ENCODE data around the gene BAIAP2L2. TPM values are rescaled to one million over a fixed set of nuclear protein-coding genes. Genes with fewer than 3 reads are reported as not detected.

BAIAP2L2 gene
- polyA plus RNA-seq, 1 donor from 2014 or later, result 2.3 TPM

DNA sequence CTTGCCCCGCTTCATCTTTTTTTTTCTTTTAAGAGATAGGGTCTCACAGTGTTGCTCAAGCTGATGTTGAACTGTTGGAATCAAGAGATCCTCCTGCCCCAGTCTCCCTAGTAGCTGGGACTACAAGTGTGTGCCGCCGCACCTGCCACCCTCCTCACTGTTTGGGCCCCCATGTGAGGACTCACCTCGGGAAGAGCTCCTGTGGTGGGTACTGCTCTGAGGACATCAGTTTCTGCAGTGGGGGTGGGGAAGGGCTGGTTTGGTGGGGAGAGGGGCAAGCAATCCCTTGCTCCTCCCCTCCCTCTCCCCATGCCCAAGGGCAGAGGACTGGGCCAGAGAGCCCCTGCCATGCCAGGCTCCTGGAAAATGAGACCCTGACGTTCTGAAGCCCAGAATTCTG is 25.0 kb downstream of the BAIAP2L2 start:
- Histone ChIP-seq H3K9me3 (ENCODE audit: low read length) (no peaks in the 10 kb centered on the region), H3K4me2 (ENCODE audit: low read length) (no peak overlapping the region), H3K27me3 (ENCODE audit: insufficient read depth, low read depth, low read length) (peaks cover 14% of the 10 kb centered on the region), H3K9ac (ENCODE audit: low read length) (no peak overlapping the region), H3K27ac (ENCODE audit: low read length) (no peak overlapping the region), H2AFZ (ENCODE audit: low read depth, low read length) (no peak overlapping the region), H3K9me2 (ENCODE audit: insufficient read depth, low read length) (no peaks in the 10 kb centered on the region), H3K36me3 (ENCODE audit: insufficient read depth, low read length) (no peaks in the 10 kb centered on the region), H3K79me2 (replicated peaks; ENCODE audit: insufficient read depth, low read length) (no peaks in the 10 kb centered on the region), H4K20me1 (ENCODE audit: insufficient read depth) (no peaks in the 10 kb centered on the region), H3F3A (ENCODE audit: insufficient read depth, low read length, poor library complexity, severe bottlenecking) (no peaks in the 10 kb centered on the region), H3K4me3 (ENCODE audit: low read length) (no peak overlapping the region)
- TF ChIP-seq EP300 (conservative IDR thresholded peaks at IDR 0.05; ENCODE audit: poor library complexity, severe bottlenecking), result no peak
- TF ChIP-seq, protein P1, sequence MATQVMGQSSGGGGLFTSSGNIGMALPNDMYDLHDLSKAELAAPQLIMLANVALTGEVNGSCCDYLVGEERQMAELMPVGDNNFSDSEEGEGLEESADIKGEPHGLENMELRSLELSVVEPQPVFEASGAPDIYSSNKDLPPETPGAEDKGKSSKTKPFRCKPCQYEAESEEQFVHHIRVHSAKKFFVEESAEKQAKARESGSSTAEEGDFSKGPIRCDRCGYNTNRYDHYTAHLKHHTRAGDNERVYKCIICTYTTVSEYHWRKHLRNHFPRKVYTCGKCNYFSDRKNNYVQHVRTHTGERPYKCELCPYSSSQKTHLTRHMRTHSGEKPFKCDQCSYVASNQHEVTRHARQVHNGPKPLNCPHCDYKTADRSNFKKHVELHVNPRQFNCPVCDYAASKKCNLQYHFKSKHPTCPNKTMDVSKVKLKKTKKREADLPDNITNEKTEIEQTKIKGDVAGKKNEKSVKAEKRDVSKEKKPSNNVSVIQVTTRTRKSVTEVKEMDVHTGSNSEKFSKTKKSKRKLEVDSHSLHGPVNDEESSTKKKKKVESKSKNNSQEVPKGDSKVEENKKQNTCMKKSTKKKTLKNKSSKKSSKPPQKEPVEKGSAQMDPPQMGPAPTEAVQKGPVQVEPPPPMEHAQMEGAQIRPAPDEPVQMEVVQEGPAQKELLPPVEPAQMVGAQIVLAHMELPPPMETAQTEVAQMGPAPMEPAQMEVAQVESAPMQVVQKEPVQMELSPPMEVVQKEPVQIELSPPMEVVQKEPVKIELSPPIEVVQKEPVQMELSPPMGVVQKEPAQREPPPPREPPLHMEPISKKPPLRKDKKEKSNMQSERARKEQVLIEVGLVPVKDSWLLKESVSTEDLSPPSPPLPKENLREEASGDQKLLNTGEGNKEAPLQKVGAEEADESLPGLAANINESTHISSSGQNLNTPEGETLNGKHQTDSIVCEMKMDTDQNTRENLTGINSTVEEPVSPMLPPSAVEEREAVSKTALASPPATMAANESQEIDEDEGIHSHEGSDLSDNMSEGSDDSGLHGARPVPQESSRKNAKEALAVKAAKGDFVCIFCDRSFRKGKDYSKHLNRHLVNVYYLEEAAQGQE (IDR thresholded peaks at IDR 0.05; ENCODE audit: borderline replicate concordance), result no peak
- no peak for TF ChIP-seq RAD21 (conservative IDR thresholded peaks at IDR 0.05)
- no peak for TF ChIP-seq POLR2AphosphoS5 (IDR thresholded peaks at IDR 0.05)
- TF ChIP-seq TAF1 (IDR thresholded peaks at IDR 0.05; ENCODE audit: low read depth), result no peak
- TF ChIP-seq SMC3 (conservative IDR thresholded peaks at IDR 0.05; ENCODE audit: poor library complexity), result no peak
- no peak for TF ChIP-seq MXI1 (conservative IDR thresholded peaks at IDR 0.05; ENCODE audit: poor library complexity, severe bottlenecking)
- TF ChIP-seq EZH2 (IDR thresholded peaks at IDR 0.05; ENCODE audit: borderline replicate concordance, insufficient read depth, low read length, poor library complexity, severe bottlenecking), result no peak
- TF ChIP-seq, protein P2, sequence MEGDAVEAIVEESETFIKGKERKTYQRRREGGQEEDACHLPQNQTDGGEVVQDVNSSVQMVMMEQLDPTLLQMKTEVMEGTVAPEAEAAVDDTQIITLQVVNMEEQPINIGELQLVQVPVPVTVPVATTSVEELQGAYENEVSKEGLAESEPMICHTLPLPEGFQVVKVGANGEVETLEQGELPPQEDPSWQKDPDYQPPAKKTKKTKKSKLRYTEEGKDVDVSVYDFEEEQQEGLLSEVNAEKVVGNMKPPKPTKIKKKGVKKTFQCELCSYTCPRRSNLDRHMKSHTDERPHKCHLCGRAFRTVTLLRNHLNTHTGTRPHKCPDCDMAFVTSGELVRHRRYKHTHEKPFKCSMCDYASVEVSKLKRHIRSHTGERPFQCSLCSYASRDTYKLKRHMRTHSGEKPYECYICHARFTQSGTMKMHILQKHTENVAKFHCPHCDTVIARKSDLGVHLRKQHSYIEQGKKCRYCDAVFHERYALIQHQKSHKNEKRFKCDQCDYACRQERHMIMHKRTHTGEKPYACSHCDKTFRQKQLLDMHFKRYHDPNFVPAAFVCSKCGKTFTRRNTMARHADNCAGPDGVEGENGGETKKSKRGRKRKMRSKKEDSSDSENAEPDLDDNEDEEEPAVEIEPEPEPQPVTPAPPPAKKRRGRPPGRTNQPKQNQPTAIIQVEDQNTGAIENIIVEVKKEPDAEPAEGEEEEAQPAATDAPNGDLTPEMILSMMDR (IDR thresholded peaks at IDR 0.05; ENCODE audit: poor library complexity, severe bottlenecking), result no peak

DNA sequence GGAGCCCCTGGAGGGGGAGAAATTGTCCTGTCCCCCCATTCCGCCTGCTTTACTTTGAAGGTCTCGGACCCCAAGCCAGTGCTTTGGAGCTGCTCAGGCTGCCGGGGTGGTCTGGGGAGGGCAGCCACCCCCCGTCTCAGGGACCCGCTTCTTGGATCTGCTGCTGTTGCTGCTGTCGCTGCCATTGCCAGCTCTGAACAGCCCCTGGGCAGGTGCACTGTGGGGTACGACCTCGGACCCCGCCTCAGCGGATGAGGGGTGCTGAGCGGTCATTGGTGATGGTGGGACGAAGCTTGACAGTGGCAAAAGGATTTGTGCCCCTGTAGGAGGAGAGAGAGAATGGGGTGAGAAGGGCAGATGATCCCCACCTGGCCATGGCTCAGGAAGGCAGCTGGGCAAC is 25.4 kb downstream of the BAIAP2L2 start:
- H4K20me1 ChIP-seq (ENCODE audit: insufficient read depth), result no peaks in the 10 kb centered on the region
- H3K27ac ChIP-seq (ENCODE audit: low read length), result no peak overlapping the region
- H3K4me3 ChIP-seq (ENCODE audit: low read length), result no peak overlapping the region
- H2AFZ ChIP-seq (ENCODE audit: low read depth, low read length), result no peak overlapping the region
- TF ChIP-seq, protein P2 (IDR thresholded peaks at IDR 0.05; ENCODE audit: poor library complexity, severe bottlenecking), result no peak
- no peaks in the 10 kb centered on the region for H3K9me2 ChIP-seq (ENCODE audit: insufficient read depth, low read length)
- H3K4me2 ChIP-seq (ENCODE audit: low read length), result no peak overlapping the region
- no peaks in the 10 kb centered on the region for H3K79me2 ChIP-seq (replicated peaks; ENCODE audit: insufficient read depth, low read length)
- H3K36me3 ChIP-seq (ENCODE audit: insufficient read depth, low read length), result no peaks in the 10 kb centered on the region
- H3K27me3 ChIP-seq (ENCODE audit: insufficient read depth, low read depth, low read length), result peaks cover 16% of the 10 kb centered on the region
- H3K9ac ChIP-seq (ENCODE audit: low read length), result no peak overlapping the region
- H3K9me3 ChIP-seq (ENCODE audit: low read length), result no peaks in the 10 kb centered on the region
- no peaks in the 10 kb centered on the region for H3F3A ChIP-seq (ENCODE audit: insufficient read depth, low read length, poor library complexity, severe bottlenecking)

All from neural cell (in vitro differentiated cells).